H9 (cell line): ENCODE results near the gene PTPRN2. TPM values are rescaled to one million over a fixed set of nuclear protein-coding genes. Genes with fewer than 3 reads are reported as not detected.

Experiments used
- DNase-seq: peaks from one replicate; pipeline ENCODE4 v3.0.0-alpha.2; 2017
- H2AFZ ChIP-seq: one replicate; pipeline ENCODE4 v1.6.1; 2013; ENCODE audit warnings: mild to moderate bottlenecking, low read length, control low read depth, moderate library complexity
- H2AK5ac ChIP-seq: 2 replicates; pipeline ENCODE4 v1.6.1; 2013; ENCODE audit warnings: low read length, control low read depth, mixed read lengths; ENCODE audit not compliant: insufficient read length
- H2BK120ac ChIP-seq: one replicate; pipeline ENCODE4 v1.6.1; 2013; ENCODE audit warnings: low read depth, mild to moderate bottlenecking, low read length, control low read depth, inconsistent platforms; ENCODE audit not compliant: poor library complexity, severe bottlenecking
- H2BK12ac ChIP-seq: 2 replicates; pipeline ENCODE4 v1.6.1; 2013; ENCODE audit warnings: low read length, control low read depth, mixed read lengths, low read depth; ENCODE audit not compliant: insufficient read length
- H2BK15ac ChIP-seq: 2 replicates; pipeline ENCODE4 v1.6.1; 2013; ENCODE audit warnings: low read depth, low read length, control low read depth
- H2BK20ac ChIP-seq: one replicate; pipeline ENCODE4 v1.6.1; 2013; ENCODE audit warnings: low read depth, mild to moderate bottlenecking, low read length, control low read depth, inconsistent platforms; ENCODE audit not compliant: poor library complexity, severe bottlenecking
- H2BK5ac ChIP-seq: 2 replicates; pipeline ENCODE4 v1.6.1; 2013; ENCODE audit warnings: low read length, control low read depth, mixed read lengths; ENCODE audit not compliant: insufficient read length
- H3K14ac ChIP-seq: 2 replicates; pipeline ENCODE4 v1.6.1; 2013; ENCODE audit warnings: low read length, control low read depth; ENCODE audit not compliant: insufficient read depth
- H3K18ac ChIP-seq: 2 replicates; pipeline ENCODE4 v1.6.1; 2013; ENCODE audit warnings: low read depth, mild to moderate bottlenecking, mixed read lengths, low read length, control low read depth; ENCODE audit not compliant: insufficient read length
- H3K23ac ChIP-seq: 2 replicates; pipeline ENCODE4 v1.6.1; 2013; ENCODE audit warnings: low read length, control low read depth, mixed read lengths, low read depth; ENCODE audit not compliant: insufficient read length
- H3K23me2 ChIP-seq: 2 replicates; pipeline ENCODE4 v1.6.1; 2013; ENCODE audit warnings: low read depth, mild to moderate bottlenecking, mixed read lengths, low read length, control low read depth; ENCODE audit not compliant: insufficient read length, poor library complexity, severe bottlenecking
- H3K27ac ChIP-seq: 2 replicates; pipeline ENCODE4 v1.5.1; 2013; ENCODE audit warnings: low read length, control low read depth, mixed read lengths, low read depth; ENCODE audit not compliant: insufficient read length
- H3K27me3 ChIP-seq: 2 replicates; pipeline ENCODE4 v1.6.1; 2013; ENCODE audit warnings: low read length, control low read depth, inconsistent platforms; ENCODE audit not compliant: insufficient read depth
- H3K4ac ChIP-seq: 2 replicates; pipeline ENCODE4 v1.6.1; 2013; ENCODE audit warnings: low read depth, mild to moderate bottlenecking, control low read depth, inconsistent platforms, low read length, moderate library complexity
- H3K4me1 ChIP-seq: 2 replicates; pipeline ENCODE4 v1.6.1; 2013; ENCODE audit warnings: low read length, control low read depth, inconsistent platforms; ENCODE audit not compliant: insufficient read depth
- H3K4me2 ChIP-seq: 2 replicates; pipeline ENCODE4 v1.6.1; 2013; ENCODE audit warnings: low read length, control low read depth, mixed read lengths; ENCODE audit not compliant: insufficient read length, insufficient read depth
- H3K56ac ChIP-seq: 2 replicates; pipeline ENCODE4 v1.6.1; 2013; ENCODE audit warnings: low read depth, mild to moderate bottlenecking, mixed read lengths, low read length, control low read depth; ENCODE audit not compliant: insufficient read length
- H3K79me1 ChIP-seq: 2 replicates; pipeline ENCODE4 v1.6.1; 2013; ENCODE audit warnings: low read depth, mild to moderate bottlenecking, moderate library complexity, low read length, control low read depth, inconsistent platforms; ENCODE audit not compliant: insufficient read depth, poor library complexity, severe bottlenecking
- H3K79me2 ChIP-seq: 2 replicates; pipeline ENCODE4 v1.6.1; 2013; ENCODE audit warnings: low read length, control low read depth, inconsistent platforms; ENCODE audit not compliant: insufficient read depth
- H3K9ac ChIP-seq: 2 replicates; pipeline ENCODE4 v1.6.1; 2013; ENCODE audit warnings: low read length, control low read depth, mixed read lengths; ENCODE audit not compliant: insufficient read length; ENCODE audit errors: extremely low read depth
- H3K9me3 ChIP-seq: one replicate; pipeline ENCODE4 v1.6.1; 2013; ENCODE audit warnings: low read depth, low read length, inconsistent platforms; ENCODE audit not compliant: control insufficient read depth
- H3T11ph ChIP-seq: one replicate; pipeline ENCODE4 v1.6.1; 2013; ENCODE audit warnings: mild to moderate bottlenecking, low read length, control low read depth, inconsistent platforms
- H4K20me1 ChIP-seq: one replicate; pipeline ENCODE4 v1.6.1; 2013; ENCODE audit not compliant: control insufficient read depth, insufficient read length, insufficient read depth
- H4K5ac ChIP-seq: 2 replicates; pipeline ENCODE4 v1.6.1; 2013; ENCODE audit warnings: low read depth, mild to moderate bottlenecking, mixed read lengths, low read length, control low read depth; ENCODE audit not compliant: insufficient read length
- H4K8ac ChIP-seq: replicated peaks from 2 replicates; pipeline ENCODE4 v1.6.1; 2013; ENCODE audit warnings: low read length, control low read depth, mixed read lengths, low read depth; ENCODE audit not compliant: insufficient read length
- H4K91ac ChIP-seq: 2 replicates; pipeline ENCODE4 v1.6.1; 2013; ENCODE audit warnings: low read depth, mild to moderate bottlenecking, moderate library complexity, mixed read lengths, low read length, control low read depth; ENCODE audit not compliant: insufficient read length
- H3K27ac Mint-ChIP-seq, 3 experiments: 2 replicates in 2 of 3; 3 replicates in 1 of 3; pipeline ENCODE4 v1.8.0; 2020 to 2021; ENCODE audit warnings: mixed read lengths in 3 of 3, mild to moderate bottlenecking in 1 of 3, moderate library complexity in 1 of 3
- H3K27me3 Mint-ChIP-seq: 2 replicates; pipeline ENCODE4 v1.8.0; 2021; ENCODE audit warnings: low read depth, mild to moderate bottlenecking, moderate library complexity, mixed read lengths
- H3K36me3 Mint-ChIP-seq, 3 experiments: 2 replicates in 2 of 3; 3 replicates in 1 of 3; pipeline ENCODE4 v1.8.0; 2020 to 2021; ENCODE audit warnings: low read depth in 3 of 3, mixed read lengths in 3 of 3; ENCODE audit not compliant: insufficient read depth in 1 of 3
- H3K4me1 Mint-ChIP-seq, 2 experiments: 2 replicates each; pipeline ENCODE4 v1.8.0; 2020; ENCODE audit warnings: mixed read lengths in 2 of 2
- H3K4me3 Mint-ChIP-seq, 2 experiments: 2 replicates in 1 of 2; 3 replicates in 1 of 2; pipeline ENCODE4 v1.8.0; 2020 to 2021; ENCODE audit warnings: mild to moderate bottlenecking in 2 of 2, mixed read lengths in 2 of 2, moderate library complexity in 1 of 2
- H3K9me3 Mint-ChIP-seq, 2 experiments: 2 replicates in 1 of 2; 3 replicates in 1 of 2; pipeline ENCODE4 v1.8.0; 2020; ENCODE audit warnings: mild to moderate bottlenecking in 2 of 2, mixed read lengths in 2 of 2, moderate library complexity in 1 of 2
- CTCF ChIP-seq: fragments of 200-600 bp; sonication (generic); conservative IDR thresholded peaks from 3 replicates; pipeline ENCODE4 v1.8.0; 2021; ENCODE audit warnings: antibody characterized with exemption, mild to moderate bottlenecking
- WGBS: extraction: QIAGEN DNeasy Blood & Tissue Kit; methylation state at CpG from one replicate; pipeline ENCODE4 v1.1.7; 2013; ENCODE audit warnings: missing lambda C conversion rate, low lambda C conversion rate, mixed read lengths; ENCODE audit not compliant: insufficient read length; ENCODE audit errors: extremely low coverage; 5-methylcytosine and 5-hydroxymethylcytosine counted together
- total RNA-seq: library from RNA; stranded (reverse); gene quantifications from 2 replicates; pipeline ENCODE4 v1.2.1, GENCODE V29; 2021

PTPRN2 gene
- total RNA-seq, 1 experiment from 2014 or later: 5.2 TPM

DNA sequence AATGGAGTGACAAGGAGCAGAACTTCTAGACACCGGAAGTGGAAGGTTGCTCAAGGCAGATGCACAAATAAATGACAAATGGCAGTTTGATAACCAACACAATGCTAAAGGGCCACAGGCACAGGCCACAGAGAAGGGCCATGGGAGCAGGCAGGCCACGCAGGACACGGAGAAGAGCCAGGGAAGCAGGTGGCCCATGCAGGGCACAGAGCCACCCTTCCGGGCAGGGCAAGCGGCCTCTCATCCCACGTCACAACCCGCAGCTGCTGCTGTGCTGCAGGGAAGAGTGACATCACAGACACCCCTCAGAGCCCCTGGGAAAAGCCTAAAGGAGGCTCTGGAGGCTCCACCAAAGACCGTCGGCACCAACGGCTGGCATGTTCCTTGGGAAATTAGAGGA, 328.5 kb downstream of the PTPRN2 start:
- H3K4me3 Mint-ChIP-seq: no peak overlapping the region
- H3K9me3 ChIP-seq: no peaks in the 10 kb centered on the region

More for the DNA sequence above, 328.5 kb downstream of the PTPRN2 start:
- H3K79me2 ChIP-seq: no peaks in the 10 kb centered on the region
- H3K4me1 Mint-ChIP-seq: peaks cover 18 to 22% of the 10 kb centered on the region in 2 experiments
- no peak overlapping the region for H4K91ac ChIP-seq
- H3K9ac ChIP-seq: no peak overlapping the region
- no peaks in the 10 kb centered on the region for H3K79me1 ChIP-seq
- no peak for TF ChIP-seq CTCF
- no peaks in the 10 kb centered on the region for H3K36me3 Mint-ChIP-seq
- H3K23ac ChIP-seq: no peak overlapping the region
- no peak overlapping the region for H2BK120ac ChIP-seq
- no peaks in the 10 kb centered on the region for H3K27me3 ChIP-seq
- no peak overlapping the region for H3K4ac ChIP-seq
- H3K14ac ChIP-seq: no peak overlapping the region; the same call in 1 of the 2 replicates
- H2BK12ac ChIP-seq: no peak overlapping the region
- no peak overlapping the region for H4K5ac ChIP-seq
- no peak overlapping the region for H3K27ac ChIP-seq
- H3K27ac Mint-ChIP-seq: peak overlapping the region in 1 of 3 experiments; percentile 29; a peak in 1 of 7 replicates
- H3T11ph ChIP-seq: no peak overlapping the region
- no peak overlapping the region for H2AFZ ChIP-seq
- H3K23me2 ChIP-seq: no peaks in the 10 kb centered on the region
- no peaks in the 10 kb centered on the region for H4K20me1 ChIP-seq
- no peak overlapping the region for H2AK5ac ChIP-seq
- no peak overlapping the region for H2BK15ac ChIP-seq
- no peak overlapping the region for H3K4me2 ChIP-seq
- H3K56ac ChIP-seq: no peak overlapping the region
- no peak for DNase-seq
- H2BK5ac ChIP-seq: no peak overlapping the region
- H4K8ac ChIP-seq: no peak overlapping the region
- H3K27me3 Mint-ChIP-seq: no peaks in the 10 kb centered on the region
- no CpG with 5 or more reads among the region's 10 CpGs for WGBS
- no peaks in the 10 kb centered on the region for H3K4me1 ChIP-seq
- no peak overlapping the region for H2BK20ac ChIP-seq
- no peak overlapping the region for H3K18ac ChIP-seq
- H3K9me3 Mint-ChIP-seq: no peaks in the 10 kb centered on the region
